ENCODE results near the gene CRYBA1.

- TF ChIP-seq POLR2AphosphoS5 (IDR thresholded peaks at IDR 0.05), result no peak
- TF ChIP-seq CTCF (IDR thresholded peaks at IDR 0.05), result no peak
Measured at GRCh38 chr17:29233301-29233700, 13.4 kb upstream of the CRYBA1 start.
